Hematopoietic multipotent progenitor cell treated with erythropoietin and hydrocortisone succinate and interleukin-3 and kit ligand, for 4 days (in vitro differentiated cells): ENCODE measurements around the gene STARD4.

Source experiments
- DNase-seq: peaks from one replicate; pipeline ENCODE4 v3.0.0-alpha.2; 2015

Gene STARD4

GRCh38 chr5:111512375-111513130, at the start of gene STARD4:
Gene STARD4 (minus strand): TSS chr5:111512535. CDS start chr5:111507433, 5,102 bp downstream.
- peak; percentile 99 for DNase-seq

GRCh38 chr5:111559680-111560079, 47.3 kb upstream of the STARD4 start:
- no peak for DNase-seq

GRCh38 chr5:111557686-111558085, 45.4 kb upstream of the STARD4 start:
- DNase-seq = no peak

GRCh38 chr5:111557111-111557510, 44.8 kb upstream of the STARD4 start:
- DNase-seq = no peak

GRCh38 chr5:111556501-111556900, 44.2 kb upstream of the STARD4 start:
- no peak for DNase-seq

- DNase-seq = no peak
These were observed 43.4 kb upstream of the STARD4 start for GRCh38 chr5:111555760-111556159.

GRCh38 chr5:111553868-111554267, 41.5 kb upstream of the STARD4 start:
- DNase-seq = no peak

GRCh38 chr5:111552896-111553295, 40.6 kb upstream of the STARD4 start:
- DNase-seq = no peak

GRCh38 chr5:111552492-111552891, 40.2 kb upstream of the STARD4 start:
- DNase-seq = no peak

GRCh38 chr5:111551569-111552275, 39.4 kb upstream of the STARD4 start:
- DNase-seq = no peak

GRCh38 chr5:111551161-111551560, 38.8 kb upstream of the STARD4 start:
- no peak for DNase-seq

GRCh38 chr5:111550282-111551020, 38.1 kb upstream of the STARD4 start:
- peak; percentile 92 for DNase-seq

- DNase-seq = no peak
These were observed 36.8 kb upstream of the STARD4 start for GRCh38 chr5:111548992-111549649.

- DNase-seq = no peak
These were observed 36.1 kb upstream of the STARD4 start for GRCh38 chr5:111548348-111548950.

GRCh38 chr5:111545031-111545430, 32.7 kb upstream of the STARD4 start:
- DNase-seq = no peak

- DNase-seq = no peak
These were observed 25.0 kb upstream of the STARD4 start for GRCh38 chr5:111537141-111538024.

- DNase-seq = no peak
These were observed 23.7 kb upstream of the STARD4 start for GRCh38 chr5:111535879-111536549.

- no peak for DNase-seq
These were observed 20.7 kb upstream of the STARD4 start for GRCh38 chr5:111532886-111533582.

- DNase-seq = peak; percentile 94
These were observed 18.0 kb upstream of the STARD4 start for GRCh38 chr5:111530298-111530740.

- peak; percentile 16 for DNase-seq
These were observed 15.7 kb upstream of the STARD4 start for GRCh38 chr5:111528056-111528455.
